Measurements from ENCODE around the gene CELA2B.
"Not testable (repeated sequence)": the region's sequence is repeated elsewhere in the genome, so short reads cannot be mapped to it uniquely, and the experiment has no call there.

Gene CELA2B

DNA sequence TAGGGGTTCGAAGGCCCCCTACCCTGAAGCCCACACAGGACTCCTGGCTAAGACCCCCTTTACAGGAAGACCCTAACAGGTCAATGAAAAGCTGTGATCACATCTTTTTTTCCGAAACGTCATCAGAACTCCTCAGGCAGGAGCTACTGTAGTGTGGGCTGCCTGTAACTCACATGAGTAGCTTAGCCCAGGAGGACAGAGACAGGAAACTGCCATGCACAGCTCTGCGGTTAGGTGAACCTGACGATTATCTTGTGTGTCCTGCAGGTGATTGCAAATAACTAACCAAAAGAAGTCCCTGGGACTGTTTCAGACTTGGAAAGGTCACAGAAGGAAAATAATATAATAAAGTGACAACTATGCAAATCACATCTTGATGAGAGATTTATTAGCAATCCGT, 4.2 kb upstream of the CELA2B start:
- H3K9ac ChIP-seq (ENCODE audit: low read depth, low read length); H3K36me3 ChIP-seq (ENCODE audit: insufficient read depth, low read length); H3K27ac ChIP-seq (ENCODE audit: low read depth, low read length); H3K4me1 ChIP-seq (ENCODE audit: insufficient read depth, low read length); H3K4me3 ChIP-seq (ENCODE audit: low read length); H3K9me3 ChIP-seq (ENCODE audit: insufficient read depth, low read depth, low read length); H3K27me3 ChIP-seq (ENCODE audit: insufficient read depth, low read length): not testable (repeated sequence)
- WGBS = 92% methylated on average over 6 of the region's 6 CpGs

DNA sequence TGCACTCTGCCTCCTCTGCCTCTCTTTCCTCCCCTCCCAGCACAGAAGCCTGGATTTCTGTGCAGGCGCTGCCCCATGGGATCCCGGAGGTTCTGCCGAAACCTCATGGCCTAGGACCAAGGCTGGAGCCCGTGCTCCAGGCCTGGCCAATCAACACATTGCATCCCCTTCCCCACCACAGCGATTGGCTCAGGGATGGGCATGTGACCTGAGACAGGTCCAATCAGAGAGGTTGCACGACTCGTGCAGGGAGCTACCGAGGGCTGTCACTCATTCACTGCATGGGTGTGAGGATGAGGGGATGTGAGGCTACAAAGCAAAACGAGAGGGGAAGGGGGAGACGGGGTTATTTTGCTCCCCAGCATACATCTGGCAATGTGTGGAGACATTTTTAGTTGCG, 3.3 kb upstream of the CELA2B start:
- H3K4me1 ChIP-seq (ENCODE audit: insufficient read depth, low read length) = no peaks in the 10 kb centered on the region
- H3K27ac ChIP-seq (ENCODE audit: low read depth, low read length) = no peak overlapping the region
- H3K27me3 ChIP-seq (ENCODE audit: insufficient read depth, low read length) = no peaks in the 10 kb centered on the region
- H3K4me3 ChIP-seq (ENCODE audit: low read length) = no peak overlapping the region
- H3K9me3 ChIP-seq (ENCODE audit: insufficient read depth, low read depth, low read length) = no peaks in the 10 kb centered on the region
- H3K36me3 ChIP-seq (ENCODE audit: insufficient read depth, low read length) = no peaks in the 10 kb centered on the region
- no peak overlapping the region for H3K9ac ChIP-seq (ENCODE audit: low read depth, low read length)
- WGBS = 91% methylated on average over 11 of the region's 11 CpGs

DNA sequence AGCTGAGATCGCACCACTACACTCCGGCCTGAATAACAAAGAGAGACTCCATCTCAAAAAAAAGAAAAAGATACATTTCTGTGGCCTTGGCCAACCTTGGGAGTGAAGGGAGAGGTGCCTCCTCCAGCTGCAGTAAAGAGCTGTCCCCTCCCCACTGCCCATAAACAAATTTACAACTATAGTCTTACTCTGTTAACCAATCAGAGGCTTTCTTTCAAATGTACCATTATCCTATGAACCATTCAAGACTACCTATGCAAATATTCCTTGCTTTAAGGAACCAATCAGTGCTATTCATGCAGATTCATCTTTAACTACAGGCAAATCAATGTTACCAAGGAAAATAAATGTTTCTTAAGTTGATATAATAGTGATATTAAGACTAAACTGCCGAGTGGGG, 1.0 kb downstream of the CELA2B start:
- 86% methylated on average over 2 of the region's 3 CpGs for WGBS
- Histone ChIP-seq H3K4me3 (ENCODE audit: low read length) (no peak overlapping the region), H3K27me3 (ENCODE audit: insufficient read depth, low read length) (no peaks in the 10 kb centered on the region), H3K4me1 (ENCODE audit: insufficient read depth, low read length) (no peaks in the 10 kb centered on the region), H3K27ac (ENCODE audit: low read depth, low read length) (no peak overlapping the region), H3K9me3 (ENCODE audit: insufficient read depth, low read depth, low read length) (no peaks in the 10 kb centered on the region), H3K9ac (ENCODE audit: low read depth, low read length) (no peak overlapping the region), H3K36me3 (ENCODE audit: insufficient read depth, low read length) (no peaks in the 10 kb centered on the region)

DNA sequence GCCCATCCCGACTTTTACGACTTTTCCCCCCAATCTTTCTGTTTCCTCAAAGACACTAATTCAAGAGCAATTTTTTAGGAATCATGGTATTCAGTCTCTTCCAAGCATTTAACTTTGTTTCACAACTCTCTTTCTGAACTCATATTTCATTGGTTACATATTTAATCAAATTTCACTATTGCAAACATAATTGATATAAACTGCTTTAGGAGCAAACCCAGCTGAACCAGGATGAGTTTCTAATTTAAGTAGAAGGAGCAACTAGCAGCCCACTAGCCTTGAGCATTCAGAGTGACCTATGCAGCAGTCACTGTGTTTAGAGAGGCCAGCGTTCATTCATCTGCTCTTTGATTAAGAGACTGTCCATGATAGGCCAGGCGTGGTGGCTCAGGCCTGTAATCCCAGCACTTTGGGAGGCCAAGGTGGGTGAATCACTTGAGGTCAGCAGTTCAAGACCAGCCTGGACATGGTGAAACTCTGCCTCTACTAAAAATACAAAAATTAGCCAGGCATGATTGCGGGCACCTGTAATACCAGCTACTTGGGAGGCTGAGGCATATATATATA, 1.8 kb downstream of the CELA2B start:
- no peak overlapping the region for H3K27ac ChIP-seq (ENCODE audit: low read depth, low read length)
- H3K4me3 ChIP-seq (ENCODE audit: low read length) = no peak overlapping the region
- no peaks in the 10 kb centered on the region for H3K27me3 ChIP-seq (ENCODE audit: insufficient read depth, low read length)
- WGBS = 95% methylated on average over 5 of the region's 5 CpGs
- H3K4me1 ChIP-seq (ENCODE audit: insufficient read depth, low read length) = no peaks in the 10 kb centered on the region
- H3K36me3 ChIP-seq (ENCODE audit: insufficient read depth, low read length) = no peaks in the 10 kb centered on the region
- H3K9me3 ChIP-seq (ENCODE audit: insufficient read depth, low read depth, low read length) = no peaks in the 10 kb centered on the region
- no peak overlapping the region for H3K9ac ChIP-seq (ENCODE audit: low read depth, low read length)

DNA sequence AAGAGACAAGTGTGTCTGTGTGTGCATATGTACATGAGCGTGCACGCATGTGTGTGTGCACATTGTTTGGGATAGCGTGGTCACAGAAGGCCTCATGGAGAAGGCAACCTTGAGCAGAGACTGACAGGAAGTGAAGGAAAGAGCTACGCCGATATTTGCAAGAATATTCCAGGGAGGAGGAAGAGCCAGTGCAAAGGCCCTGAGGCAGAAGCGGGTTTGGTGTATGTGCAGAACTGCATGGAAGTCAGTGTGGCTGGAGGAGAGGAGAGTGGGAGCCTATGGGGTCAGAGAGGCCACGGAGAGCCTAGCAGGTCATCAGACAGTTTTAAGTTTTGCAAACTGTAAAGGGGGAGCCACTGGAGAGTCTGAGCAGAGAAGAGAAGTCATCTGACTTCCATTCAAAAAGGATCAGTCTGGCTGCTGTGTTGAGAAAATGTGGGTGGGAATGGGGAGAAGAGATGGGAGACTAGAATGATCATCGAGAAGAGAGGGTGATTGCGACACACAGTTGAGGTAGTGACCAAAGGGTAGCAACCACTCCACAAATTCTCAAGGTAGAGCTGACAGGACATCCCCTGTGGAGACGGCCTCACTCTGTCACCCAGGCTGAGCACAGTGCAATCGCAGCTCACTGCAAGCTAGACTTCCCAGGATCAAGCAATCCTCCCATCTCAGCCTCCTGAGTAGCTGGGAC, 3.9 kb downstream of the CELA2B start:
- 92% methylated on average over 11 of the region's 11 CpGs for WGBS
- H3K4me3 ChIP-seq (ENCODE audit: low read length) = no peak overlapping the region
- H3K9ac ChIP-seq (ENCODE audit: low read depth, low read length) = no peak overlapping the region
- no peak overlapping the region for H3K27ac ChIP-seq (ENCODE audit: low read depth, low read length)
- H3K4me1 ChIP-seq (ENCODE audit: insufficient read depth, low read length) = no peaks in the 10 kb centered on the region
- no peaks in the 10 kb centered on the region for H3K36me3 ChIP-seq (ENCODE audit: insufficient read depth, low read length)
- H3K27me3 ChIP-seq (ENCODE audit: insufficient read depth, low read length) = no peaks in the 10 kb centered on the region
- no peaks in the 10 kb centered on the region for H3K9me3 ChIP-seq (ENCODE audit: insufficient read depth, low read depth, low read length)

DNA sequence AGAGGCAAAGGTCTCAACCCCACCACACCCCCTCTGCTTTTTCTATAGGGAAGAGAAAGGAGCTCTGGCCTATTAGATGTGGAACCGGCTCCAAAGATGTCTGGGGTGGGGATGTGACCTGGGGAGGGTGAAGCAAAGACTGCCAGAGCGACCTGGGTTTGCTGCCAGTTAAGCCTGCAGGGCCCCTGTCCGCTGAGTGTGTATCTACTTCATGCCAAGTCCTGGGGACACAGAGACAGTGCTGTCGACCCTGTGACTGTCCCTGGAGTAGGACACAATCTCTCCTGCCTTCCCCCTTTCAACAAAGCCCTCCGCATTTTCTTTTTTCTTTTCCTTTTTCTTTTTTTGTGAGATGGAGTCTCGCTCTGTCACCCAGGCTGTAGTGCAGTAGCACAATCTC, 6.6 kb downstream of the CELA2B start:
- 94% methylated on average over 6 of the region's 6 CpGs for WGBS
- not testable (repeated sequence) for H3K4me3 ChIP-seq (ENCODE audit: low read length); H3K9ac ChIP-seq (ENCODE audit: low read depth, low read length)

DNA sequence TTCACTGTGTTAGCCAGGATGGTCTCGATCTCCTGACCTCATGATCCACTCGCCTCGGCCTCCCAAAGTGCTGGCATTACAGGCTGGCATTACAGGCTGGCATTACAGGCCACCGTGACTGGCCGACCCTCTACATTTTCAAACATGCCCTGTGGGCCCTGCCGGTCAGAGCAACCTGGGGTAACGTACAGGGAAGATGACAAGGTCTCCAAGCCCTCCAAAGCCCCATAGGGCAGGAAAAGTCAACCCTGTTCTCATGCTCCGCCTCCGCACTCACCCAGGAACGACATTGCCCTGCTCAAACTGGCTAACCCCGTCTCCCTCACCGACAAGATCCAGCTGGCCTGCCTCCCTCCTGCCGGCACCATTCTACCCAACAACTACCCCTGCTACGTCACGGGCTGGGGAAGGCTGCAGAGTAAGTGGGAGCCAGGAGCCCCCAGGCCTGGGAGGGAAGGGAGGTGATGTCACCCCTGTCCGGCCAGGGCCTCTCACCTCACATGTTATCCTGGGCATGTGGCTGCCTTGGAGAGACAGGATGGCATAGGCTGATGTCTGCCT, 7.2 kb downstream of the CELA2B start:
- H3K36me3 ChIP-seq (ENCODE audit: insufficient read depth, low read length); H3K9me3 ChIP-seq (ENCODE audit: insufficient read depth, low read depth, low read length); H3K4me3 ChIP-seq (ENCODE audit: low read length); H3K27me3 ChIP-seq (ENCODE audit: insufficient read depth, low read length); H3K4me1 ChIP-seq (ENCODE audit: insufficient read depth, low read length); H3K9ac ChIP-seq (ENCODE audit: low read depth, low read length); H3K27ac ChIP-seq (ENCODE audit: low read depth, low read length): not testable (repeated sequence)
- 93% methylated on average over 12 of the region's 16 CpGs for WGBS

More for the DNA sequence above, 6.6 kb downstream of the CELA2B start:
- H3K27ac ChIP-seq (ENCODE audit: low read depth, low read length); H3K4me1 ChIP-seq (ENCODE audit: insufficient read depth, low read length); H3K36me3 ChIP-seq (ENCODE audit: insufficient read depth, low read length); H3K9me3 ChIP-seq (ENCODE audit: insufficient read depth, low read depth, low read length); H3K27me3 ChIP-seq (ENCODE audit: insufficient read depth, low read length): not testable (repeated sequence)

DNA sequence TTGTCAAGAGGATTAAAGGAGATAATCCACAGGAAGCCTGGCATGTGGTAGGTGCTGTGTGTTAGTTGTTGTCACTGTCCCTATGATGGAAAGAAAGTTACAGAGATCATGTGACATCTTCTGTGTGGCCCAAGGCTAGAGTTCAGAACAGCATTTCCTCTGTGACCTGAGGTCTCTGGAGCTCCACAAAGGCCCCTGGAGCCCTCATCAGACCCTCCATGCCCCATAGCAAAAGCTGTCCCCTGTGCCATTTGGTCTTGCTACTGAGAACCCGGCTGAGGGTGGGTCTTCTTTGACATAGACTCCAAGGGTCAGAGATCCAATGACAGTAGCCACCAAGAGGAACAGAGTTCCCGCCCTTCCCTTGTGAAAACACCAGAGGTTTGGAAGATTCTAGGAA, 8.1 kb downstream of the CELA2B start:
- no peaks in the 10 kb centered on the region for H3K4me1 ChIP-seq (ENCODE audit: insufficient read depth, low read length)
- no peak overlapping the region for H3K9ac ChIP-seq (ENCODE audit: low read depth, low read length)
- WGBS = 100% methylated on average over 2 of the region's 2 CpGs

DNA sequence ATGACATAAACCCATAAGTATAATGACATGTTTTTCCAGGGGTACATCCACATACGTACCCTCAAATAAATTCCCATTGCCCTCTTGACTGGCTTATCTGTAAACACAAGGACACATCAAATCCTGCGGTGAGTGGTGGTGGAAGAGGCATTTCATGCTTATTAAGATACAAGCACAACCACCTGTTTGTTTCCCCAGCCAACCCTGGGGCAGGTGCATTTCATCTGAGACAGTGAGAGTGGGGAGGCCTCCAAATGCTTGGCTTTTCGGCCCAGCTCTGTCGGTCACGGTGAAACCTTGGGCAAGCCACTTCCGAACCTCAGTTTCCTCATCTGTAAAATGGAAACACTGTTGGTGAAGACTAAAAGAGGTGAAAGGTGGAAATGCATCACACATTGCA, 8.5 kb downstream of the CELA2B start:
- WGBS = 99% methylated on average over 4 of the region's 6 CpGs
- H3K36me3 ChIP-seq (ENCODE audit: insufficient read depth, low read length); H3K4me3 ChIP-seq (ENCODE audit: low read length); H3K27me3 ChIP-seq (ENCODE audit: insufficient read depth, low read length); H3K9me3 ChIP-seq (ENCODE audit: insufficient read depth, low read depth, low read length); H3K4me1 ChIP-seq (ENCODE audit: insufficient read depth, low read length); H3K9ac ChIP-seq (ENCODE audit: low read depth, low read length); H3K27ac ChIP-seq (ENCODE audit: low read depth, low read length): not testable (repeated sequence)

More for the DNA sequence above, 8.1 kb downstream of the CELA2B start:
- Histone ChIP-seq H3K9me3 (ENCODE audit: insufficient read depth, low read depth, low read length) (no peaks in the 10 kb centered on the region), H3K27ac (ENCODE audit: low read depth, low read length) (no peak overlapping the region), H3K27me3 (ENCODE audit: insufficient read depth, low read length) (no peaks in the 10 kb centered on the region), H3K36me3 (ENCODE audit: insufficient read depth, low read length) (no peaks in the 10 kb centered on the region), H3K4me3 (ENCODE audit: low read length) (no peak overlapping the region)

DNA sequence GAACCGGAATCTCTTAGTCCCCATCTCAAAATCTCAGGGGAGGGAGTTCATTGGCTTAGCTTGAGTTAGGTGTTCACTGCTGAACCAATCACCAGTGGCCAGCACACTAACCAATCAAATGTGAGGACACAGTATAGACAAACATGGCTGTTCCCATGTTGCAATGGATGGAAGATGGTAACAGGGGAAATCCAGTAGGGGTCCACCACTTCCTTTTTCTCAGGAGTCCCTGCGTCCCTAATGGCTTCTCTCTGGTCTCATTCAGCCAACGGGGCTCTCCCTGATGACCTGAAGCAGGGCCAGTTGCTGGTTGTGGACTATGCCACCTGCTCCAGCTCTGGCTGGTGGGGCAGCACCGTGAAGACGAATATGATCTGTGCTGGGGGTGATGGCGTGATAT, 9.7 kb downstream of the CELA2B start:
- no peaks in the 10 kb centered on the region for H3K27me3 ChIP-seq (ENCODE audit: insufficient read depth, low read length)
- H3K4me3 ChIP-seq (ENCODE audit: low read length) = no peak overlapping the region
- H3K9ac ChIP-seq (ENCODE audit: low read depth, low read length) = no peak overlapping the region
- no peaks in the 10 kb centered on the region for H3K36me3 ChIP-seq (ENCODE audit: insufficient read depth, low read length)
- WGBS = 93% methylated on average over 6 of the region's 6 CpGs
- H3K27ac ChIP-seq (ENCODE audit: low read depth, low read length) = no peak overlapping the region
- no peaks in the 10 kb centered on the region for H3K4me1 ChIP-seq (ENCODE audit: insufficient read depth, low read length)
- H3K9me3 ChIP-seq (ENCODE audit: insufficient read depth, low read depth, low read length) = no peaks in the 10 kb centered on the region

DNA sequence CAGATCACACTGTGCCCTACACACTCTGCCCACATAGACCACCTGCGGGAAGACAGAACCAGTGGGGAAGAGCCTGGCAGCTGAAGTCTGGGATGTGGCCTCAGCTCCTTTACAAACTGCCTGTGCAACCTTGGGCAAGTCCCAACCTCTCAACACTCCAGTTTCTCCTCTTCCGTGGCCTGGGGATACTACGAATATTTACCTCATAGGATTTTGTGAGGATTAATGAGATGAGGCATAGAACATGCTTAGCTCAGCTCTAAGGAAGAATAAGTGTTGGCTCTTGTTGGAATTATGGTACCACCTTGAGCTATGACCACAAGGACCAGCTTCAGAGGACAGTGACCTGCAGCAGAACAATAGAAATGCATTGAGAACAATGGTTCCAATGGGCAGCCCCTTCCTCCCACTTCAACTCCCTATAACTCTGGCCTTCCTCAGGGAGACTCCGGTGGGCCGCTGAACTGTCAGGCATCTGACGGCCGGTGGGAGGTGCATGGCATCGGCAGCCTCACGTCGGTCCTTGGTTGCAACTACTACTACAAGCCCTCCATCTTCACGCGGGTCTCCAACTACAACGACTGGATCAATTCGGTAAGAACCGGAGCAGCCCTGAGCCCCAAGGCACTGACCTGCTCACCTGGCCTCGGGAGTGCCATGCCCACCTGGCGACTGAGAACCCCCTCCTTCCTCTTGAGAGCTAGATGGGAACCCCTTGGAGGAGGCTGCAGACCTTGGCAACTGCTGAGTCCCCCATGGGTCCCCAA, 11.1 kb downstream of the CELA2B start:
- not testable (repeated sequence) for H3K9me3 ChIP-seq (ENCODE audit: insufficient read depth, low read depth, low read length); H3K36me3 ChIP-seq (ENCODE audit: insufficient read depth, low read length); H3K9ac ChIP-seq (ENCODE audit: low read depth, low read length); H3K4me1 ChIP-seq (ENCODE audit: insufficient read depth, low read length); H3K27ac ChIP-seq (ENCODE audit: low read depth, low read length); H3K27me3 ChIP-seq (ENCODE audit: insufficient read depth, low read length); H3K4me3 ChIP-seq (ENCODE audit: low read length)
- WGBS = 96% methylated on average over 16 of the region's 17 CpGs

Measured in HUES64 (cell line).